Stomach (tissue), 9 donors: ENCODE measurements around the gene HDGF. TPM values are rescaled to one million over a fixed set of nuclear protein-coding genes. Genes with fewer than 3 reads are reported as not detected.

Experiments
- DNase-seq, 2 donors: peaks; one replicate each; pipeline versions ENCODE4 v3.0.0 to v3.0.0-alpha.2; 2013 to 2019
- H3K27ac ChIP-seq, 5 donors: fragments of 200-600 bp in 4 of 5; sonication (generic) in 4 of 5; one replicate each; pipeline ENCODE4 v1.5.1; 2013 to 2019; ENCODE audit warnings: mild to moderate bottlenecking in 1 of 5, moderate library complexity in 1 of 5
- H3K27me3 ChIP-seq, 3 donors: fragments of 200-600 bp; sonication (generic); one replicate each; pipeline ENCODE4 v1.5.1; 2017 to 2019; ENCODE audit warnings: mixed run types in 1 of 3
- H3K36me3 ChIP-seq, 4 donors: fragments of 200-600 bp; sonication (generic); 1 replicate in 3 of 4; 2 replicates in 1 of 4; pipeline ENCODE4 v1.5.1; 2016 to 2019
- H3K4me1 ChIP-seq, 4 donors: fragments of 200-600 bp; sonication (generic); one replicate each; pipeline ENCODE4 v1.5.1; 2016 to 2019
- H3K4me3 ChIP-seq, 4 donors: fragments of 200-600 bp; sonication (generic) in 3 of 4; one replicate each; pipeline ENCODE4 v1.5.1; 2016 to 2019; ENCODE audit warnings: mild to moderate bottlenecking in 1 of 4
- H3K9me3 ChIP-seq, 4 donors: fragments of 200-600 bp; sonication (generic); one replicate each; pipeline ENCODE4 v1.5.1; 2016 to 2019
- EP300 ChIP-seq: sonication (generic); formaldehyde crosslinking; IDR thresholded peaks from one replicate; pipeline ENCODE4 v1.6.1; 2017; ENCODE audit warnings: antibody characterized with exemption
- POLR2A ChIP-seq, 4 donors: fragments of 450-650 bp; IDR thresholded peaks; one replicate each; pipeline ENCODE4 v1.6.1; 2016; ENCODE audit warnings: antibody characterized with exemption in 4 of 4, control low read depth in 2 of 4, mild to moderate bottlenecking in 1 of 4, moderate library complexity in 1 of 4
- POLR2AphosphoS5 ChIP-seq, 3 donors: sonication (generic); formaldehyde crosslinking; IDR thresholded peaks; one replicate each; pipeline ENCODE4 v1.6.1; 2016; ENCODE audit warnings: antibody characterized with exemption in 3 of 3
- WGBS, 5 donors: extraction: QIAGEN DNeasy Blood & Tissue Kit in 3 of 5; methylation state at CpG; one replicate each; pipeline versions ENCODE4 v1.1.5 to v1.1.7; 2013 to 2018; 5-methylcytosine and 5-hydroxymethylcytosine counted together
- intact Hi-C: fragments of 100-400 bp; cut with DNase I; formaldehyde crosslinking; loops from one replicate; pipeline ENCODE4 v1.15.1; 2023; ENCODE audit warnings: low total_unique reads
- polyA plus RNA-seq, 3 donors: library from polyadenylated mRNA; stranded (reverse); fragments of 200-250 nt; gene quantifications; one replicate each; pipeline ENCODE4 v1.2.3, GENCODE V29; 2013
- total RNA-seq, 5 donors: library from RNA; depleted of rRNA; stranded (reverse); fragments of >200 nt; gene quantifications; one replicate each; pipeline versions ENCODE4 v1.1.0 to v1.2.3, GENCODE V29; 2014 to 2016
- TF ChIP-seq, protein P1 (sequence below), 7 experiments: fragments of 450-650 bp in 4 of 7; fragments of 200-600 bp in 3 of 7; sonication (generic) in 3 of 7; IDR thresholded peaks; one replicate each; pipeline ENCODE4 v1.5.1; 2016 to 2019; ENCODE audit warnings: antibody characterized with exemption in 7 of 7, control low read depth in 2 of 7, mild to moderate bottlenecking in 1 of 7
- donor health status: healthy with polysubstance abuse.
- donor health status: Bipolar disorder and iron deficiency.
- donor health status: healthy.

The HDGF gene
- total and polyA plus RNA-seq, 8 donors, result 81.7 to 214 (median 161) TPM

GRCh38 chr1:156693848-156694689 is 57.4 kb downstream of the HDGF start:
- Histone ChIP-seq H3K4me3 (no peak overlapping the region), H3K4me1 (peaks cover 7 to 44% (median 38%) of the 10 kb centered on the region in 4 donors), H3K27ac (peak overlapping the region in 1 of 5 donors; percentile 24), H3K36me3 (no peaks in the 10 kb centered on the region), H3K9me3 (no peaks in the 10 kb centered on the region), H3K27me3 (peaks cover 0 to 69% (median 27%) of the 10 kb centered on the region in 3 donors)
- intact Hi-C loops, result loop anchor here (5.0 kb wide), 1 partner anchor 33 kb away; the partner anchor contains the start of genes ISG20L2 and METTL25B
- peak; percentile 52 to 78 for DNase-seq
- WGBS, 5 donors, result 49 to 61% (median 53%) methylated on average over 11 to 12 of the region's 12 CpGs
- TF ChIP-seq EP300, result no peak

DNA sequence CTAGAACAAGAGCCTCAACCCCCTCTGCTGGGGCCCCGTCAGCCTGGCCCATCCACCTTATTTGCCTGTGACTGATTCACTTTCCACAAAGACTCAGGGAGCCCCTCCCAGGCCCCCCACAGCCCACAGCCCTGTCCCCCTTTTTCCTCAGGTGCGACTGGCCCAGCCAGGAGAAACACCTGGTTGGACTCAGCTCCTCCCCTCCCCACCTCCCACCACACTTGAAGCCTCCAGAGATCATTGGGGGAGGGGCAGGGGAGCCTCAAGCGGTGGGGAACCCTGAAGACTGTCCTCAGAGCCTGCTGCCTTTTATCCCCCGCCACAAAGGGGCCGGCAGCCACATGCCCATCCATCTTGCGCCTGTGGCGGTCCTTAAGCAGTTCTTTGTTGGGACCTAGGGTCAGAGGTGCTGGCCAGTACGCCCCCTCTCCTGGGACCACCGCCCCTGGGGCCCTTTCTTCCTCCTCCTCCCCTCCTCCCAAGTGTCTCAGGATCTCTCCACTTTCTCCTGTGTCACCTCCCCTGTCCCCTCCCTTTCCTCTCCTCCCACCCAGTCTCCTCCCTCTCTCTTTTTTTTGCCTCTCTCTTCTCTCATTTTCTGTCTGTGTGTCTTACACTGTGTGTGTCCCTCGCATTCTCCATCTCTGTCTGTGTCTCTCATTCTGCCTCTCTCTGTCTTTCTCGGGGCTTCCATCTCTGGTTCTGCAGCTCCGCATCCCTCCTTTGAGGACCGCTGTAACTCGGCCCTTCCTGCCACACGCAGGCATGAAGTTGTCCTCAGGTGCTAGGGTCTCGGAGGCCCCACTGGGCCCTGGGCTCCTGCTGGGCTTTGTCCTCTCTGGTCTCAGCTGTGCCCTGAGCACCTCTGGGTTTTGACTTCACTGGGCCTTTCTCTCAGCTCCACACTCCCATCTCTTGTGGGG is 58.3 kb downstream of the HDGF start:
- Histone ChIP-seq H3K4me1 (peaks cover 7 to 45% (median 38%) of the 10 kb centered on the region in 4 donors), H3K9me3 (no peaks in the 10 kb centered on the region), H3K27me3 (peaks cover 0 to 69% (median 35%) of the 10 kb centered on the region in 3 donors), H3K27ac (peak overlapping the region in 3 of 5 donors; percentile 10 to 42 (median 14)), H3K36me3 (no peaks in the 10 kb centered on the region), H3K4me3 (no peak overlapping the region)
- DNase-seq, result peak; percentile 56 to 92
- TF ChIP-seq POLR2A (IDR thresholded peaks at IDR 0.05) (no peak), EP300 (no peak), POLR2AphosphoS5 (IDR thresholded peaks at IDR 0.05) (no peak)
- TF ChIP-seq, protein P1, sequence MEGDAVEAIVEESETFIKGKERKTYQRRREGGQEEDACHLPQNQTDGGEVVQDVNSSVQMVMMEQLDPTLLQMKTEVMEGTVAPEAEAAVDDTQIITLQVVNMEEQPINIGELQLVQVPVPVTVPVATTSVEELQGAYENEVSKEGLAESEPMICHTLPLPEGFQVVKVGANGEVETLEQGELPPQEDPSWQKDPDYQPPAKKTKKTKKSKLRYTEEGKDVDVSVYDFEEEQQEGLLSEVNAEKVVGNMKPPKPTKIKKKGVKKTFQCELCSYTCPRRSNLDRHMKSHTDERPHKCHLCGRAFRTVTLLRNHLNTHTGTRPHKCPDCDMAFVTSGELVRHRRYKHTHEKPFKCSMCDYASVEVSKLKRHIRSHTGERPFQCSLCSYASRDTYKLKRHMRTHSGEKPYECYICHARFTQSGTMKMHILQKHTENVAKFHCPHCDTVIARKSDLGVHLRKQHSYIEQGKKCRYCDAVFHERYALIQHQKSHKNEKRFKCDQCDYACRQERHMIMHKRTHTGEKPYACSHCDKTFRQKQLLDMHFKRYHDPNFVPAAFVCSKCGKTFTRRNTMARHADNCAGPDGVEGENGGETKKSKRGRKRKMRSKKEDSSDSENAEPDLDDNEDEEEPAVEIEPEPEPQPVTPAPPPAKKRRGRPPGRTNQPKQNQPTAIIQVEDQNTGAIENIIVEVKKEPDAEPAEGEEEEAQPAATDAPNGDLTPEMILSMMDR (IDR thresholded peaks at IDR 0.05), result no peak
- intact Hi-C loops, result loop anchor here (5.0 kb wide), 1 partner anchor 34 kb away; the partner anchor contains the start of genes ISG20L2 and METTL25B
- WGBS, 5 donors, result 43 to 54% (median 47%) methylated on average over 14 to 16 of the region's 16 CpGs

DNA sequence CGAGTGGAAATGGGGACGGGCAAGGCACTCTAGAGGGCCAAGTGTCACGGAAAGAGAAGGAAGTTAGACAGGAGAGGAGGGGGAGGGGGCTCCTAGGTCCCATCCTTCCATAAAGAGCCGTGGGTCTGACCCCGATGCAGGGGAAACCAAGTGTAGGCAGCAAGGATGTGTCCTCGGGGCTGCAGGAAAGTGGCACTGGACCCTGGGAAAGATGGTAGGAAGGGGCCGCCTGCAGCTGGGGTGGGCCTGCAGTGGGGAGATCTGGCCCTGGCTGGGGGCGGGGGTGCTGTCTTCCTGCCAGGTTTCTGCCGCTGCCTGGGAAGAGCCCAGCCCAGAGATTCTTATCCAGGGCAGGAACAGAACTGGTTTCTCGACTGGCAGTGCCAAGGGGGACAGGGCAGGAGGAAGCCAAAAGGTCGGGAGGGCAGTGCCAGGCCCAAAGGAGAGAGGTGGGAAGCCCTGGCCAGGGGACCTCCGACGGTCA is 59.0 kb downstream of the HDGF start:
- H3K27ac ChIP-seq, result peak overlapping the region in 3 of 5 donors; percentile 6 to 42 (median 14)
- H3K9me3 ChIP-seq, result no peaks in the 10 kb centered on the region
- TF ChIP-seq POLR2AphosphoS5 (IDR thresholded peaks at IDR 0.05), result no peak
- TF ChIP-seq POLR2A (IDR thresholded peaks at IDR 0.05), result no peak
- no peak for TF ChIP-seq EP300
- TF ChIP-seq, protein P1 (IDR thresholded peaks at IDR 0.05), result no peak
- intact Hi-C loops, result loop anchor here (5.0 kb wide), 1 partner anchor 35 kb away; the partner anchor contains the start of genes ISG20L2 and METTL25B
- DNase-seq, result peak in 1 of 2 donors; percentile 61
- H3K27me3 ChIP-seq, result peaks cover 0 to 74% (median 39%) of the 10 kb centered on the region in 3 donors
- 6 to 9% (median 7%) methylated on average over 13 of the region's 13 CpGs for WGBS, 5 donors
- H3K4me1 ChIP-seq, result peaks cover 7 to 45% (median 38%) of the 10 kb centered on the region in 4 donors
- no peaks in the 10 kb centered on the region for H3K36me3 ChIP-seq
- no peak overlapping the region for H3K4me3 ChIP-seq

Other genes starting within 250 kb of the HDGF start
- 10 to 100 TPM in 4 of 5 donors, 1 to 10 TPM in 1; 5.2 to 22.2 (median 14.0) TPM for gene IQGAP3, start 179.1 kb downstream of the HDGF start, total RNA-seq
- 1 to 10 TPM; 1.2 to 4.7 (median 1.3) TPM for gene IQGAP3, start 179.1 kb downstream of the HDGF start, polyA plus RNA-seq
- gene TTC24, start 172.0 kb downstream of the HDGF start, total RNA-seq, result under 1 TPM in 1 of 5 donors, not detected in 4; 0.55 TPM
- not detected for gene TTC24, start 172.0 kb downstream of the HDGF start, polyA plus RNA-seq
- 10 to 100 TPM; 46.1 to 81.1 (median 52.7) TPM for gene NAXE, start 159.9 kb downstream of the HDGF start, total RNA-seq
- 10 to 100 TPM; 68.1 to 84.9 (median 71.7) TPM for gene NAXE, start 159.9 kb downstream of the HDGF start, polyA plus RNA-seq
- 10 to 100 TPM in 3 of 5 donors, 1 to 10 TPM in 2; 9.0 to 15.6 (median 12.9) TPM for gene GPATCH4, start 150.2 kb downstream of the HDGF start, total RNA-seq
- 10 to 100 TPM; 11.2 to 24.1 (median 19.9) TPM for gene GPATCH4, start 150.2 kb downstream of the HDGF start, polyA plus RNA-seq
- gene HAPLN2, start 132.3 kb downstream of the HDGF start, total RNA-seq, result not detected
- under 1 TPM in 2 of 3 donors, not detected in 1; 0.33 to 0.37 TPM for gene HAPLN2, start 132.3 kb downstream of the HDGF start, polyA plus RNA-seq
- 10 to 100 TPM in 1 of 5 donors, 1 to 10 TPM in 1, not detected in 3; 5.7 to 39.7 TPM for gene BCAN, start 109.6 kb downstream of the HDGF start, total RNA-seq
- gene BCAN, start 109.6 kb downstream of the HDGF start, polyA plus RNA-seq, result under 1 TPM in 1 of 3 donors, not detected in 2; 0.05 TPM
- gene NES, start 74.3 kb downstream of the HDGF start, total RNA-seq, result 10 to 100 TPM in 2 of 5 donors, 1 to 10 TPM in 3; 3.2 to 22.3 (median 8.9) TPM
- gene NES, start 74.3 kb downstream of the HDGF start, polyA plus RNA-seq, result 1 to 10 TPM; 1.7 to 9.0 (median 3.2) TPM
- gene CRABP2, start 46.1 kb downstream of the HDGF start, total RNA-seq, result 1 to 10 TPM in 1 of 5 donors, under 1 TPM in 1, not detected in 3; 0.72 to 2.0 TPM
- 100 to 1,000 TPM in 1 of 3 donors, 1 to 10 TPM in 2; 6.9 to 207 (median 7.5) TPM for gene CRABP2, start 46.1 kb downstream of the HDGF start, polyA plus RNA-seq
- 10 to 100 TPM; 15.2 to 90.2 (median 72.4) TPM for gene METTL25B, start 23.2 kb downstream of the HDGF start, total RNA-seq
- 10 to 100 TPM; 31.0 to 50.2 (median 43.5) TPM for gene METTL25B, start 23.2 kb downstream of the HDGF start, polyA plus RNA-seq
- gene ISG20L2, start 22.9 kb downstream of the HDGF start, total RNA-seq, result 10 to 100 TPM in 3 of 5 donors, 1 to 10 TPM in 2; 4.5 to 65.5 (median 24.3) TPM
- 10 to 100 TPM in 2 of 3 donors, 1 to 10 TPM in 1; 7.5 to 12.3 (median 11.0) TPM for gene ISG20L2, start 22.9 kb downstream of the HDGF start, polyA plus RNA-seq
- gene MRPL24, start 10.6 kb downstream of the HDGF start, total RNA-seq, result 10 to 100 TPM; 15.6 to 56.8 (median 33.3) TPM
- gene MRPL24, start 10.6 kb downstream of the HDGF start, polyA plus RNA-seq, result 100 to 1,000 TPM in 2 of 3 donors, 10 to 100 TPM in 1; 91.6 to 113 (median 111) TPM
- 10 to 100 TPM; 24.0 to 93.0 (median 76.4) TPM for gene PRCC, start 15.9 kb upstream of the HDGF start, total RNA-seq
- gene PRCC, start 15.9 kb upstream of the HDGF start, polyA plus RNA-seq, result 10 to 100 TPM; 39.1 to 41.9 (median 40.1) TPM
- gene SH2D2A, start 65.2 kb upstream of the HDGF start, total RNA-seq, result 10 to 100 TPM in 2 of 5 donors, under 1 TPM in 1, not detected in 2; 0.73 to 19.9 (median 11.6) TPM
- gene SH2D2A, start 65.2 kb upstream of the HDGF start, polyA plus RNA-seq, result 1 to 10 TPM in 2 of 3 donors, under 1 TPM in 1; 0.61 to 1.6 (median 1.4) TPM
- under 1 TPM in 2 of 5 donors, not detected in 3; 0.18 to 0.29 TPM for gene INSRR, start 107.4 kb upstream of the HDGF start, total RNA-seq
- gene INSRR, start 107.4 kb upstream of the HDGF start, polyA plus RNA-seq, result under 1 TPM; 0.15 to 0.75 (median 0.33) TPM
- under 1 TPM in 2 of 5 donors, not detected in 3; 0.87 to 0.92 TPM for gene NTRK1, start 109.2 kb upstream of the HDGF start, total RNA-seq
- 1 to 10 TPM in 1 of 3 donors, under 1 TPM in 2; 0.23 to 1.2 (median 1.00) TPM for gene NTRK1, start 109.2 kb upstream of the HDGF start, polyA plus RNA-seq
- gene PEAR1, start 142.0 kb upstream of the HDGF start, total RNA-seq, result 10 to 100 TPM in 1 of 5 donors, 1 to 10 TPM in 4; 2.3 to 16.3 (median 3.5) TPM
- gene PEAR1, start 142.0 kb upstream of the HDGF start, polyA plus RNA-seq, result 1 to 10 TPM; 1.2 to 1.7 (median 1.5) TPM
- gene LRRC71, start 169.0 kb upstream of the HDGF start, total RNA-seq, result 1 to 10 TPM in 1 of 5 donors, not detected in 4; 2.2 TPM
- under 1 TPM in 1 of 3 donors, not detected in 2; 0.61 TPM for gene LRRC71, start 169.0 kb upstream of the HDGF start, polyA plus RNA-seq